DND-41 (cell line): ENCODE results near the gene RSPH3.

Source experiments
- EZH2 ChIP-seq: IDR thresholded peaks from 3 replicates; pipeline ENCODE4 v1.6.1; 2012; ENCODE audit warnings: borderline replicate concordance, low read depth, mild to moderate bottlenecking, moderate library complexity, low read length, inconsistent platforms; ENCODE audit not compliant: severe bottlenecking
- TF ChIP-seq, protein P1 (sequence below): IDR thresholded peaks from 2 replicates; pipeline ENCODE4 v1.5.1; 2012; ENCODE audit warnings: borderline replicate concordance, low read length, moderate library complexity, mild to moderate bottlenecking; ENCODE audit not compliant: poor library complexity, severe bottlenecking; ENCODE audit errors: extremely low read depth

DNA sequence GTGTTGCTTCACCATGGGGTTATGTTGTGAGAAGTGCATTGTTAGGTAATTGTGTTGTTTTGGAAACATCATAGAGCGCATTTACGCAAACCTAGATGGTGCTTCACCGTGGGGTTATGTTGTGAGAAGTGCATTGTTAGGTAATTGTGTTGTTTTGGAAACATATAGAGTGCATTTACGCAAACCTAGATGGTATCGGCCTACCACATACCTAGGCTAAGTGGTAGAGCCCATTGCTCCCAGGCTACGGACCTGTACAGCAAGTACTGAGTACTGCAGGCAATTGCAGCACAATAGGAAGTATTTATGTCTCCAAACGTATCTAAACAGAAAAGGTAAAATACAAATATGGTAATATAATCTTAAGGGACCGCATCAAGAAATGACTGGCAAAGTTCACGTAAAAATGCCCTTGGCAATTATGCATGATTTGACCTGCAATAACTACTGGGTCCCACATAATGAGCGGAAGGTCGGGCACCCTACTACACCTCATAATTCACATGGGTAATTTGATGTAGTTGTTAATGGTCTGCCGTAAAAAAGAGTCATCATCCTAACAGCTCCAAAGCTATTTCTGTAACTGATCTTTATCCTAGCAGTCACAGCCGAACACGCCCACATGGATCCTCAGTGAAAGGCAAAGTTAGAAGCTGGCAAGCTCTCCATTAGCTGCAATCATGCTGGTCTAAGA is 76.0 kb downstream of the RSPH3 start:
- TF ChIP-seq, protein P1, sequence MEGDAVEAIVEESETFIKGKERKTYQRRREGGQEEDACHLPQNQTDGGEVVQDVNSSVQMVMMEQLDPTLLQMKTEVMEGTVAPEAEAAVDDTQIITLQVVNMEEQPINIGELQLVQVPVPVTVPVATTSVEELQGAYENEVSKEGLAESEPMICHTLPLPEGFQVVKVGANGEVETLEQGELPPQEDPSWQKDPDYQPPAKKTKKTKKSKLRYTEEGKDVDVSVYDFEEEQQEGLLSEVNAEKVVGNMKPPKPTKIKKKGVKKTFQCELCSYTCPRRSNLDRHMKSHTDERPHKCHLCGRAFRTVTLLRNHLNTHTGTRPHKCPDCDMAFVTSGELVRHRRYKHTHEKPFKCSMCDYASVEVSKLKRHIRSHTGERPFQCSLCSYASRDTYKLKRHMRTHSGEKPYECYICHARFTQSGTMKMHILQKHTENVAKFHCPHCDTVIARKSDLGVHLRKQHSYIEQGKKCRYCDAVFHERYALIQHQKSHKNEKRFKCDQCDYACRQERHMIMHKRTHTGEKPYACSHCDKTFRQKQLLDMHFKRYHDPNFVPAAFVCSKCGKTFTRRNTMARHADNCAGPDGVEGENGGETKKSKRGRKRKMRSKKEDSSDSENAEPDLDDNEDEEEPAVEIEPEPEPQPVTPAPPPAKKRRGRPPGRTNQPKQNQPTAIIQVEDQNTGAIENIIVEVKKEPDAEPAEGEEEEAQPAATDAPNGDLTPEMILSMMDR, result no peak
- no peak for TF ChIP-seq EZH2
